HG03469 (cell line): Measurements from ENCODE around the gene TSHR.

Source experiments
- ATAC-seq: cut with Tn5 transposase; IDR thresholded peaks from one replicate; pipeline ENCODE4 v1.9.1; 2021; ENCODE audit warnings: mild to moderate bottlenecking, moderate library complexity, moderate number of reproducible peaks; ENCODE audit not compliant: unreplicated experiment

The TSHR gene

DNA sequence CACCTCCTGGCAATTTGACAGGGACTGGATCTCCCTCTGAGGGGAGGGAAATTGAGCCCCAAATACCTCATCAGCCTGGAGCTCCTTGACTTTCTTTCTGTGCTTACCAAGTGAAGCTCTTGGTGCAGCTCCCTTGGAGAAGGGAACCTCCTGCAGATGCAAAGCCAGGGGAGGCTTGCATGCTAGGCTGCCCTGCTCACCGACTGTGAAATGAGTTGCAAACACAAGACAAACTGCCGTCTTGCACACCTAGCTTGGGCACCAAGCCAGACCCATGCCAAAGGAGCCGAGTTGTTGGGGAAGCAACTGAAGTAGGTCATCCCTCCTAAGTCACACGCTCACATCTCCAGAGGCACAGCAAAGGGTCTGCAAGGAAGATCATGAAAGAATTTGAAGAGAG lies 170.1 kb downstream of the TSHR start:
- ATAC-seq, result no peak

- ATAC-seq, result no peak
These were observed 172.4 kb downstream of the TSHR start for GRCh38 chr14:81127785-81128184.

DNA sequence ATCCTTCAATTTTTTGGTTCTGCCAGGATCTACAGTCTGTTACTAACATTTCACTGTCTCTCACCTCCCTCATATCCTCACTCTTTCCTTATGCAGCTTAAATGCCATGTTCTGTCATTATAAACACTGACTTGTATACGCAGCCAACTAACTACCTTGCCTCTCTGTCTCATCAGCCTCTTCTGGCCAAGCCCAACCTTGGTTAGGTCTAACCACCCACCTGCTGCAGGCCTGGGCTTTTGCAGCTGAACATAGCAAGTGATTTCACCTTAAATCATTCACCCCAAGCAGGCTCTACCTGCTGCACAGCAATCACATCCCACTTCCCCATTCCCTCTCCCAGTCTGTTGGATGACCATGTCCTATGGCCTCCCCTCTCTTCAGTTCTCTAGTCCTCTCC lies 173.8 kb downstream of the TSHR start:
- ATAC-seq, result no peak

- ATAC-seq, result no peak
These were observed 177.0 kb downstream of the TSHR start for GRCh38 chr14:81132468-81132867.

DNA sequence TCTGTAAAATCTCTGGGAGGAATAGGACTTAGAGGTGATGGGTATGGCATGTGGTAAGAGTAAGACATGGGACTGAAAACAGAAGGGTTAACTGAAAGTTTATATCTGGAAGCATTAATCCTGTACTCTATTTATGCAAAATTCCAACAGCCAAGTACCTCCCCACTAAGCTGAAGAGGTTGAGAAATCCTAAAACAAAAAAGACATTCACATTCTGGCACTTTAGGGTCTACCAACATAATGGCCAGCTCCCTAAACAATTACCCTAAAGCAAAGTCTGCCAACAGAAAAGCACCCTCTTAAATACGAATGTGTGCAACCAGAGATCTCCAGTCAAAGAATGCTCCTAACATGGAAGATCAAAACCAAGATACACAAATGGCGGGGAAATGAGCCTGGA lies 178.0 kb downstream of the TSHR start:
- ATAC-seq, result no peak

- ATAC-seq, result no peak
These were observed 181.9 kb downstream of the TSHR start for GRCh38 chr14:81137316-81137715.

- no peak for ATAC-seq
These were observed 183.0 kb downstream of the TSHR start for GRCh38 chr14:81138429-81138828.

DNA sequence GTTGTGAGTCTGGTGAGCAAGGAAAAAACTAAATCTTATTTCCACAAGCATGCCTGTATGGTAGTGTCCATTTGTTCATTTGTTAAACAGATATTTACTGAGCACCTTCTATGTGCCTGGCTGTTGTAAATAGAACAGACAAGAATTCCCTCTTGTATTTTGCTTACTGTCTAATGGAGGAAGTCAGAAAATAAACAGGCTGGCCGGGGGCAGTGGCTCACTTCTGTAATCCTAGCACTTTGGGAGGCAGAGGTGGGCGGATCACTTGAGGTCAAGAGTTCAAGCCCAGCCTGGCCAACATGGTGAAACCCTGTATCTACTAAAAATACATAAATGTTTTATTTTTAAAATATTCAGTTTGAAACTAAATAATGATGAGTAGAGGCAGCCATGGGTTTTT lies 186.0 kb downstream of the TSHR start:
- no peak for ATAC-seq

DNA sequence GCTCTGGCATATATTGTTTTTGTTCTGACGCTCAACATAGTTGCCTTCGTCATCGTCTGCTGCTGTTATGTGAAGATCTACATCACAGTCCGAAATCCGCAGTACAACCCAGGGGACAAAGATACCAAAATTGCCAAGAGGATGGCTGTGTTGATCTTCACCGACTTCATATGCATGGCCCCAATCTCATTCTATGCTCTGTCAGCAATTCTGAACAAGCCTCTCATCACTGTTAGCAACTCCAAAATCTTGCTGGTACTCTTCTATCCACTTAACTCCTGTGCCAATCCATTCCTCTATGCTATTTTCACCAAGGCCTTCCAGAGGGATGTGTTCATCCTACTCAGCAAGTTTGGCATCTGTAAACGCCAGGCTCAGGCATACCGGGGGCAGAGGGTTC lies 188.4 kb downstream of the TSHR start:
- ATAC-seq, result no peak

GRCh38 chr14:81144824-81145603 lies 189.6 kb downstream of the TSHR start:
- no peak for ATAC-seq

- ATAC-seq, result peak; percentile 56
These were observed 191.9 kb downstream of the TSHR start for GRCh38 chr14:81147140-81147897.

DNA sequence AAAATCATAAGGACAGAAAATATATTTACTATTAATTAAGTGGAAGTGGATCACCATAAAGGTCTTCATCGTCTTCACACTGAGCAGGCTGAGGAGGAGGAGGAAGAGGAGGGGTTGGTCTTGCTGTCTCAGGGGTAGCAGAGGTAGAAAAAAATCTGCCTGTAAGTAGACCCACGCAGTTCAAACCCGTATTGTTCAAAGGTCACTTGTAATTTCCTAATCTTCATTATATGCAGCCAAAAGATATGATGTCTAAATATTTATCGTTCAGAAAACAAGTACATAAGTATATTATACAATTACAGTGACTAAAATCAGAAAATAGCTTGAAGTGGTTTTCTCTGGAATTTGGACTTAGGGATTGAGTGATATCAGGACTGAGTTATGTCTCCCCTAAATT lies 193.2 kb downstream of the TSHR start:
- no peak for ATAC-seq

- ATAC-seq, result no peak
These were observed 197.8 kb downstream of the TSHR start for GRCh38 chr14:81153187-81153586.

DNA sequence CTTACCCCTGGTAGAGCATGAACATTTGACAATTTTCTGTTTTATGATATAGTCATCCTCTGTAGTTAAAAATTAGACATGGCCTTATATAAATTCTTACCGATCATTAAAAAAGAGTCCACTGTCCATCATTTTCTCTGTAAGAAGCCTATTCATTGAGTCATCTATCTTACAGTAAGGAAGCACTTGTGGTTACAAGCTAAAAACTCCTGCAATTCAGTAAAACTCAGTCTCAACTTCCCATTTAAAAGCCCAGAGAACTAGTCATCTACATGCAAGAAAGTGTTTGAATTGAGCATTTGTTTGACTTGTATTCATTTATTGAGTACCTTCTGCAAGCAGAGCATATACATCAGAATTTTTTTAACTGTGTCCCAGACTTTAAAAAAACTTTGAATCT lies 202.0 kb downstream of the TSHR start:
- ATAC-seq, result no peak

GRCh38 chr14:81161088-81161487 lies 205.7 kb downstream of the TSHR start:
- no peak for ATAC-seq

DNA sequence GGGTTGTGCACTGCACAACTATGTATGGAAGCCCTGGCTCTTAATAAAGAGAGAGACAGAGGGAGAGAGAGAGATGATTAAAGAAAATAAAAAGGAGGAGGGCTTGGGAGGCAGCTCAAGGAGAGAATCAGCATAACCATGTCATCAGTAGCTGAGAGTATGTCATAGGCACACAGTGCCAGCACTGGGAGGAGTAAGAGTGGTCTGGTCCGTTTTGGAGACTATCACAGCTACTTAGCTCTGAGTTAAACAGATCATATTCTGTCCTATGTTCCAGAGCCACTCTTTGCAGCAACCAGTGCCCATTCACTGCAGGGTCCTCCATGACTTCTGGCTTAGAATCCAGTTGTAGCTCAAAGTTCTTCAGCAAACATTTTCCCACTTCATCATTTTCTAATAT lies 206.3 kb downstream of the TSHR start:
- no peak for ATAC-seq

DNA sequence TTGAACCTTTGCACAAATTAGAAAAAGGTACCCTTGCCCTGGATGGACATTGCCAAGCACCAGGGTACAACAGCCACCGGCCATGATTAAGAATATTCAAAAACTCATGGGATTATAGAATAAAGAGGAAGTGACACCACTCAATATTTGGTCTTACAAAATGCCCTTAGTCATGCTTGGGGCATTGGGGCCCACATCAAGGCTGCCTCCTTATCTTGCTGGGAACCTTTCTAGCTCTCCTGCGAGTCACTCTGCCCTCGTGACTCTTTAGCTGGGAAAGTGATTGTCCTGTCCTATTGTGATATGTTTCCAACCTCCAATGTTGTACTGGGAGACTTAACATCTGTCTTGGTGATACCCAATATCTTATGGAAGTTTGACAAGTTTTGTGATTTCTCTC lies 207.5 kb downstream of the TSHR start:
- ATAC-seq, result no peak

GRCh38 chr14:81164167-81164774 lies 208.8 kb downstream of the TSHR start:
- ATAC-seq, result peak; percentile 94

DNA sequence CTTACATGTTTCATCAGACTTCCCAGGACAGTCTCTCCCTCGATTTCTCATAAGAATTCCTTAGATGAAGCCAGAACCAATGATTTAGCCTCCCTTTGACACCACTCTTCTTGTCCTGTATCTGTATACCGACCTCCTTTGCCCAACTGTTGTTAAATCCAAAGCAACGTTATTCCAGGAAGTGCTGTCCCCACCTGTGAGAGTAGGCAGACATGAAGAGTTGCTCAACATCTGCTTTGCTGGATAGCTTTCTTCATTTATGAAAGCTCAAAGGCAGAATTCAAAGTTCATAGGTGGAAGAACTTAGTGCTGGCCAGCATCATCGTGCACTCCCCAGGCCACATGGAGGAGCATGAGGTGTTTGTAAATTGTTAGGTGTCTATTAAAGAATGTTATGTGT lies 209.8 kb downstream of the TSHR start:
- ATAC-seq, result no peak

DNA sequence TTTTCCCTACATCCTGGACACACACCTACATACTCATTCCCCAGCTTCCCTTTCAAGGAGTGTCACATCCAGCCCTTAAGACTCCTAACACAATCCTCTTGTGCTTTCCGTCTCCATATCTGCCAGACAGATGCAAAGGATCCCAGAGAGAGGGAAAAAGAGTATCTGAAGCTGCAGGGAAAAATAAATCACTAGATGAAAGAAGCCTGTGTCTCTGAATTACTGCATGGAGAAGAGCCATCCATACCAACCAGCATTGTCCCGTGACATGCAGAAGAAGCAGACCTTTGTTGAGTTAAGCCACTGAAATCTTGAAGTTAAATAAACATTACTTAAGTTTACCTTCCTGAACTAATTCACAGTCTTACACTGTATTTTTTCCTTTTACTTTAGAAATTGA lies 210.7 kb downstream of the TSHR start:
- no peak for ATAC-seq

DNA sequence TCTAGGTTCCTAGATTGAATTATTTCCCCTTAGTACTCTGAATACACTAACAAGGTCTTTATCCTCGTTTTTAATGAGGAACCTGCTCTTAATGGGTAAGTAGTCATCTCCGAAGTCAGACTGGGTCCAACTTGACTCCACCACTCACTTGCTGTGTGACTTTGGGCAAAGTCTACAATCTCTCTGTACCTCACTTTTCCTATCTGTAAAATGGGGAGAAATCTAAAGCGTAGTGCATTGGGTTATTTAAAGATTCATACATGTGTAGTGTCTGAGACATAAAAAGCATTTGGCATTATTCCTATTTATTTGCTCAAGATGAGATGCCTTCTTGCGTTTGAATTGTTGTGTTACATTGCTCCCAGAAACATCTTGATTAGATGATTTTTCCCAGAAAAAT lies 213.8 kb downstream of the TSHR start:
- no peak for ATAC-seq

GRCh38 chr14:81169711-81170103 lies 214.3 kb downstream of the TSHR start:
- no peak for ATAC-seq
